Measurements from ENCODE around the gene IL27RA. TPM values are rescaled to one million over a fixed set of nuclear protein-coding genes. Genes with fewer than 3 reads are reported as not detected.
A peak's percentile ranks its signal among the peaks of the same experiment; 100 is the strongest.
"Not testable (repeated sequence)": the region's sequence is repeated elsewhere in the genome, so short reads cannot be mapped to it uniquely, and the experiment has no call there.

Gene IL27RA
- total and polyA plus RNA-seq, 2 donors = 2.0 to 4.8 TPM

DNA sequence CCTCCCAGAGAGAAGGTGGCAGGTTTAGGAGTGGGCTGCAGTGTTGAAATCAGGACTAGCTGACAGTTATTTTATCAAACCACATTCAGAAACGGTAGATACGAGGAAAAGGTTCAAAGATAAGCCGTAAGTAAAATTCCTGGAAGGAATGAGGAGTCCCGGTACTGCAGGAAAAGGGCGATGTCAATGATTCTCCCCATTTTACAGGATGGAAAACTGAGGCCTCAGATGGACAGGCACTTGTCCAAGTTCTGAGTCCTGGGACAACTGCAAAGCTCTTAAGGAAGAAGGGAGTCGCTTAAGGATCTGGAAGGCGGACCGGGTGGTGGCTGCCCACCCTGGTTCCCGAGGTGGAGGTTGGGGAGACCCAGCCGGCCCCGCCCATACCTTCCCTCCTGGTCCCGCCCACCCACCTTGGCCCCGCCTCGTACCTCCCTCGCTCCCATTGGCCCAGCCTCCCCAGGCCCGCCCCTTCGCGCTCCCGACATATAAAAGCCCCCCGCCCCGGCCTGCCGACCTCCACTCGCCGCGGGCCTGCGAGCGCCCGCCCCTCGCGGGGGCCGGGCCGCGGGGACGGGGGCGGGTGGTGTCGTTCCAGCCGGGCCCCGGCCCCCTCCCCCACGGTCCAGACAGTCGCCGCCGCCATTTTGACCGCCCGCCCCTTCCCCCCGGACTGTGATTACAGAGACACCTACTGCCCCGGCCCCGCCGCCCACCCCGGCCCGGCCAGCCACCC lies 26.0 kb upstream of the IL27RA start:
- no peaks in the 10 kb centered on the region for H3K4me1 ChIP-seq (ENCODE audit: insufficient read depth)
- DNase-seq (ENCODE audit: extremely low spot score) = peak; percentile 69
- H3K27ac ChIP-seq (ENCODE audit: low read depth) = peak overlapping the region; percentile 95
- no peaks in the 10 kb centered on the region for H3K36me3 ChIP-seq (ENCODE audit: insufficient read depth)
- 7% methylated on average over 50 of the region's 50 CpGs for WGBS
- peak overlapping the region; percentile 80 for H3K4me3 ChIP-seq (ENCODE audit: low read depth, low read length)

DNA sequence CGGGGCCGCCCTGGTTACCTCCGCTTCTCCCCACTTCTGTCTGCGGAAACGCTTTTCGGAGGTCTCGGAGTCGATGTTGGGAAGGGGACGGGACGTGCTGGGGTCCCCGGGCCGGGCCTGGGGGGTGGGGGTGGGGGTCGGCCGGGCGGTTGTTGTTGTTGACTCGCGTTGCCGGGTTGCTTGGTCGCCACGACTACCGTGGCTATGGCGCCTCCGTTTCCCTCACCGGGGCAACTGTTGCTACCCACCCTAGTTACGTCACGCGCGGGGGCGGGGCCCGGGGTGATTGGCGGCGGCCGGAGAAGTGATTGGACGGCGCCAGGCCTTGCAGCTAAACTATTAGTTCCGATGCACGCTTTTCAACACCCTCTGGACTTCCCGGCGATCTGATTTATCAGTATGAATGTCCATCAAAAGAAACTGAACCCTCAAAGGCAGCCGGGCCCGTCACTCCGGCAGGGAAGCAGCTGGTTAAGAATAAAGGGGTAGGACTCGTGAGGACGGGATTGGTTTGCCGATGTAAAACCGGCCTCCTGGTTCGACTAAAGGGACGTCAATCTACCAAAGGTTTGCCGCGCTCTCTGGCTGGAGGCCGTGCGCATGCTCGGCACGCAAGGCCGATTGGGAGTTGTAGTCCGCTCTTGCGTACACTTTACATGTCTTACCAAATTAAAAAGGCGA lies 25.3 kb upstream of the IL27RA start, which contains the start of gene RFX1:
Gene RFX1 (minus strand): TSS at position 236 of the 681 bp plus-strand sequence. CDS start 12,477 bp downstream, outside the sequence.
- Histone ChIP-seq H3K4me3 (ENCODE audit: low read depth, low read length) (peak within 1 kb of the TSS; percentile 80), H3K27ac (ENCODE audit: low read depth) (peak within 1 kb of the TSS; percentile 98), H3K4me1 (ENCODE audit: insufficient read depth) (no peaks in the 10 kb centered on the region), H3K36me3 (ENCODE audit: insufficient read depth) (no peaks in the 10 kb centered on the region)
- DNase-seq (ENCODE audit: extremely low spot score) = peak; percentile 99
- WGBS = under 1% methylated on average over 58 of the region's 58 CpGs

DNA sequence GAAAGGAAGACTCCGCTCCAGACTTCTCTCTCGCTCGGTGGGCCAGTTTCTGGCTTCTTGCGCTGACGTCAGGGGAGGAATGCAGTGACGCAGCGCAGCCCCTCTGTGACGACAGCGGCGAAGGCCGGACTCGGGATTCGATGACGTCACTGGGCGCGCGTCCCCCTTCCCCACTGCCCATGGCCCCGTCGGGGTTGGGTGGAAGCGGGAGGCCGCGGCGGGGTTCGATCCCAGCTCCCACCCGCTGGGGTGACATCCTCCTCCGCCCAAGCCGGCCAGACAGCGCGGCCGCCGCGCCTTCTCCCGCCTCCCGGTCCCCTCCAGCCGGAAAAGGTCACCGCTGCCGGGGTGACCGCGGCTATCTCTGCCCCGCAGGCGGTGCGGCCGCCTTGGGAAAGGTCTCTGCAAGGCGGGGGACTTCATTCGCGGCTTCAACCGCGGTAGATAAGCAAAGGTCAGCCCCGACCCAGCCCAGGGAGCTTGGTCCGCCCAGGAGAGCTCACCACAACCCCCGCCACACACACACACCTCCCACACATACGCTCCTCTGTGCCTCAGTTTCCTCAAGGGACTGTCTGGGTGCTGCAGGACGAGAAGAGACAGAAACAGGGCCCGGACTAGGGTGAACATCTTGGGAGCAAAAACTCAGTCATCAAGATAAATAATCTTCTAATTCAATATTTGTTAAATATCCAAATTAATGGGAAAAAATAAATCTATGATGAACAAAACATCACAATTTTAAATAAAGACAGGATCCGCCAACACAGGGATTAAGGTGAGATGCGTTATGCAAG lies 24.6 kb upstream of the IL27RA start:
- H3K4me3 ChIP-seq (ENCODE audit: low read depth, low read length) = peak overlapping the region; percentile 48
- 5% methylated on average over 56 of the region's 56 CpGs for WGBS
- H3K36me3 ChIP-seq (ENCODE audit: insufficient read depth) = no peaks in the 10 kb centered on the region
- H3K27ac ChIP-seq (ENCODE audit: low read depth) = peak overlapping the region; percentile 98
- DNase-seq (ENCODE audit: extremely low spot score) = no peak
- no peaks in the 10 kb centered on the region for H3K4me1 ChIP-seq (ENCODE audit: insufficient read depth)

DNA sequence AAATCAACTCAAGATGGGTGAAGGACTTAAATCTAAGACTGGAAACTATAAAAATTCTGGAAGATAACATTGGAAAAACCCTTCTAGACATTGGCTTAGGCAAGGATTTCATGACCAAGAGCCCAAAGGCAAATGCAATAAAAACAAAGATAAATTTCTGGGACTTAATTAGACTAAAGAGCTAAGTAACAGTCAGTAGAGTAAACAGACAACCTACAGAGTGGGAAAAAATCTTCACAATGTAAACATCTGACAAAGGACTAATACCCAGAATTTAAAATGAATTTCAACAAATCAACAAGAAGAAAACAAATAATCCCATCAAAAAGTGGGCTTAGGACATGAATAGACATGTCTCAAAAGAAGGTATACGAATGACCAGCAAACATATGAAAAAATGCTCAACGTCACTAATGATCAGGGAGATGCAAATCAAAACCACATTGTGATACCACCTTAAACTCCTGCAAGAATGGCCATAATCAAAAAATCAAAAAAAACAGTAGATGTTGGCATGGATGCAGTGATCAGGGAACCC lies 19.1 kb upstream of the IL27RA start:
- no peak overlapping the region for H3K27ac ChIP-seq (ENCODE audit: low read depth)
- DNase-seq (ENCODE audit: extremely low spot score) = no peak

DNA sequence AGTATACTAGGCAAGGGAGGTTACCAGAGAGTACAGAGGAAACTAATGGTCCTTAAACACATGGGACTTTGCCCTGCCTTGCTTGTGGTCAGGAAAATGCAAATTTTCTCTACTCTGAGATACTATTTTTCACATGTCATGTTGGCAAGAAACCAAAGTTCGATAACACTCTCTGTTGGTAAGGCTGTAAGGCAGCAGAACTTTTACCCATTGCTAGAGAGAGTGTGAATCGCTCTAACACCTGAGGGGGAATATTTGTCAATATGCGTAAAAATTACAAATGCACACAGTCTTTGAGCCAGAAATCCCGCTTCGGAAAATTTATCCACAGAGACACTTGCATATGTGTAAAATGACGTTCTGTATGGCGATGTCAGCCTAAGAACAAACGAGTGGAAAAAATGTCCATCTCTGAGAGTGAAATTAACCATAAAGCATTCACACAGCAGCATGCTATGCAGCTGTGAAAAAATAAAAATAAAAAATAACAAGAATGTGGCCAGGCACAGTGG lies 16.0 kb upstream of the IL27RA start:
- 75% methylated on average over 8 of the region's 8 CpGs for WGBS
- no peak for DNase-seq (ENCODE audit: extremely low spot score)
- Histone ChIP-seq H3K36me3 (ENCODE audit: insufficient read depth) (no peaks in the 10 kb centered on the region), H3K4me1 (ENCODE audit: insufficient read depth) (no peaks in the 10 kb centered on the region), H3K4me3 (ENCODE audit: low read depth, low read length) (no peak overlapping the region), H3K27ac (ENCODE audit: low read depth) (no peak overlapping the region)

More for the DNA sequence above, 19.1 kb upstream of the IL27RA start:
- no peaks in the 10 kb centered on the region for H3K4me1 ChIP-seq (ENCODE audit: insufficient read depth)
- no peaks in the 10 kb centered on the region for H3K36me3 ChIP-seq (ENCODE audit: insufficient read depth)
- no peak overlapping the region for H3K4me3 ChIP-seq (ENCODE audit: low read depth, low read length)
- 70% methylated on average over 2 of the region's 2 CpGs for WGBS

DNA sequence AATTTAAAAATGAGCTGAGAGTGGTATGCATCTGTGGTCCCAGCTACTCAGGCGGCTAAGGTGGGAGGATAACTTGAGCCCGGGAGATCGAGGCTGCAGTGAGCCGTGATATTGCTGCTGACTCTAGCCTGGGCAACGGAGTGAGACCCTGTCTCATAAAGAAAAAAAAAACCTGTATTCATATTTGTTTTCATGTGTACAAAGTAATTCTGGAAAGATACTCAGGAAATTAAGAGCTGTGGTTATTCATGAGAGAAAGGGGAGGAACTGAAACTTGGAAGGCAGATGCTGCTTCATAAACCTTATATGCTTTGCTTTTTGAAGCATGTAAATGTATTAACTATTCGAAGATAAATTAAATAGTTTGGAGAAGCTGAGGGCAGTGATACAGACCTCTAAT lies 12.5 kb upstream of the IL27RA start:
- 74% methylated on average over 6 of the region's 6 CpGs for WGBS

DNA sequence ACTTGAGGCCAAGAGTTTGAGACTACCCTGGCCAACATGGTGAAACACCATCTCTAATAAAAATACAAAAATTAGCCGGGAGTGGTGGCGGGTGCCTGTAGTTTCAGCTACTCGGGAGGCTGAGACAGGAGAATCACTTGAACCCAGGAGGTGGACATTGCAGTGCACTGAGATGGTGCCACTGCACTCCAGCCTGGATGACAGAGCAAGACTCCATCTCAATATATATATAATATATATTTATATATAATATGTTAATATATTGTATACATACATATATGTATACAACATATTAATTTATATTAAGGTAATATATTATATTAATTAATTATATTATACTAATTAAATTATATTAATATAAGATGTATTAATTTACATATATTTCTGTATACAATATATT lies 11.8 kb upstream of the IL27RA start:
- H3K36me3 ChIP-seq (ENCODE audit: insufficient read depth); H3K27ac ChIP-seq (ENCODE audit: low read depth); DNase-seq (ENCODE audit: extremely low spot score); H3K4me1 ChIP-seq (ENCODE audit: insufficient read depth); H3K4me3 ChIP-seq (ENCODE audit: low read depth, low read length): not testable (repeated sequence)
- 89% methylated on average over 3 of the region's 3 CpGs for WGBS

More for the DNA sequence above, 12.5 kb upstream of the IL27RA start:
- Histone ChIP-seq H3K4me3 (ENCODE audit: low read depth, low read length) (no peak overlapping the region), H3K36me3 (ENCODE audit: insufficient read depth) (no peaks in the 10 kb centered on the region), H3K27ac (ENCODE audit: low read depth) (no peak overlapping the region), H3K4me1 (ENCODE audit: insufficient read depth) (no peaks in the 10 kb centered on the region)
- DNase-seq (ENCODE audit: extremely low spot score) = no peak

DNA sequence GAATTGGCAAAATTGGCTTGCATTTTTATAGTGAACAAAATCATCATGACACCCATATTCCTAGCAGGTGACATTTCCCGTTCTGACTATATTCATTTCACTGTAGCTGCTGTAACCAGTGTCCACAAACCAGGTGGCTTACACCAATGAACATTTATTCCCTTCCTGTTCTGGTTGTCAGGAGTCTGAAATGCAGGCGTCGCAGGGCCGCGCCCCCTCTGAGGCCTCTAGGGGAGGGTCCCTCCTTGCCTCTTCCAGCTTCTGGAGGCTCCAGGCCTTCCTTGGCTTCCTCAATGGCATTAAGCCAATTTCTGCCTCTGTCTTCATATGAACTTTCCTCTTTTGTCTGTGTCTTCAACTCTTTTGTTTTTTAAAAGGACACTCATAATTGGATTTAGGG lies 10.1 kb upstream of the IL27RA start:
- Histone ChIP-seq H3K4me3 (ENCODE audit: low read depth, low read length) (no peak overlapping the region), H3K36me3 (ENCODE audit: insufficient read depth) (no peaks in the 10 kb centered on the region), H3K4me1 (ENCODE audit: insufficient read depth) (no peaks in the 10 kb centered on the region), H3K27ac (ENCODE audit: low read depth) (no peak overlapping the region)
- WGBS = 49% methylated on average over 5 of the region's 5 CpGs
- DNase-seq (ENCODE audit: extremely low spot score) = no peak

DNA sequence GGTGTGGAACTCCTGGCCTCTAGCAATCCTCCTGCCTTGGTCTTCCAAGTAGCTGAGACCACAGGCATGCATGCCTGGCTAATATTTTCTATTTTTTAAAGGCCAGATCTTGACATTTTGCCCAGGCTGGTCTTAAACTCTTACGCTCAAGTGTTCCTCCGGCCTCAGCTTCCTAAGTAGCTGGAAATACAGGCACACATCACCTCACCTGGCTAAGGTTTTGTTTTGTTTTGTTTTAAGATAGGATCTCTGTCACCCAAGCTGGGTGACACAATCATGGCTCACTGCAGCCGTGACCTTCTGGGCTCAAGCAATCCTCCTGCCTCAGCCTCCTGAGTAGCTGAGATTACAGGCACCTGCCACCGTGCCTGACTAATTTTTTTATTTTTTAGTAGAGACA lies 9.1 kb upstream of the IL27RA start:
- no peak overlapping the region for H3K27ac ChIP-seq (ENCODE audit: low read depth)
- no peaks in the 10 kb centered on the region for H3K4me1 ChIP-seq (ENCODE audit: insufficient read depth)
- DNase-seq (ENCODE audit: extremely low spot score) = no peak
- no peak overlapping the region for H3K4me3 ChIP-seq (ENCODE audit: low read depth, low read length)
- no peaks in the 10 kb centered on the region for H3K36me3 ChIP-seq (ENCODE audit: insufficient read depth)
- WGBS = 71% methylated on average over 4 of the region's 4 CpGs

DNA sequence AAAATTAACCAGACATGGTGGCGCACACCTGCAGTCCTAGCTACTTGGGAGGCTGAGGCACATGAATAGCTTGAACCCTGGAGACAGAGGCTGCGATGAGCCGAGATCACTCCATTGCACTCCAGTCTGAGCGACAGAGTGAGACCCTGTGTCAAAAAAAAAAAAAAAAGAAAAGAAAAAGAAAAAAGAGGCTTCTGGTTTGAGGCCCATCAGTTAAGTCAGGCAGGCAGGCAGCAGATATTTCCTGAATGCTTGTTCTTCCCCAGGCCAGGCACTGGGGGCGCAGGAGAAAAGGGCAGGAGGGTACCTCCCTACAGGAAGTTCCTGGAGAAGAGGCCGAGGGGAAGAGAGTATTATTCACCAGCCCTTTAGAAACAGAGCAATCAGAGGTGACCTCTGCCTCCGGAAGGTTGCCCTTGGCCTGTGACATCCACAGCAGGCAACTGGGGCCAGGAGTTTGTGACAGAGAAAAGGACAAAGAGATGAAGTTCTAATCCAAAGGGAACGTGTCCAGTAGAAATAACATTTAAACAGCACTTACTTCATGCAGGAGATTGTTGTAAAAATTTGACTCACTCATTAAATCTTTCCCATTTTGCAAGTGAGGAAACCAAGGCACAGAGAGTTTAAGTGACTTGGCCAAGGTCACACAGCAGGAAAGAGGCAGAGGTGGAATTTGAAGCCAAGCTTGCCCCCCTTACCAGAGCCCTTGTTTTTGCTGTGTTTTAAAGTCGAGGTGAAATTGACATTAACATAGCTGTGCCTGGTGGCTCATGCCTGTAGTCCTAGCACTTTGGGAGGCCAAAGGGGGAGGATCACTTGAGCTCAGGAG lies 7.9 kb upstream of the IL27RA start:
- WGBS = 57% methylated on average over 9 of the region's 9 CpGs
- DNase-seq (ENCODE audit: extremely low spot score) = no peak

DNA sequence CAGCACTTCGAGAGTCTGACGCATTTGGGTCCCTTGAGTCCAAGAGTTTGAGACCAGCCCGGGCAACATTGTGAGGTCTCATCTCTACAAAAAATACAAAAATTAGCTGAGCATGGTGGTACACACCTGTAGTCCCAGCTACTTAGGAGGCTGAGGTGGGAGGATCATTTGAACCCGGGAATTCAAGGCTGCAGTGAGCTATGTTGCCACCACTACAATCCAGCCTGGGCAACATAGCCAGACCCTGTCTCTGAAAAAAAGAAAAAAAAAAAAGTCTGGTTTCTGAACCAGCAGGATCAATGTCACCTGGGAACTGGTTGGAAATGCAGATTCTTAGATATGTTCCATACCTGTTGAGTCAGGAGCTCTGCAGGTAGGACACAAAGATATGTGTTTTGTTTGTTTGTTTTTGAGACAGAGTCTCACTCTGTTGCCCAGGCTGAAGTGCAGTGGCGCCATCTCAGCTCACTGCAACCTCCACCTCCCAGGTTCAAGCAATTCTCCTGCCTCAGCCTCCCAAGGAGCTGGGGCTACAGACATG lies 4.8 kb upstream of the IL27RA start:
- 92% methylated on average over 5 of the region's 5 CpGs for WGBS

More for the DNA sequence above, 7.9 kb upstream of the IL27RA start:
- Histone ChIP-seq H3K4me3 (ENCODE audit: low read depth, low read length) (no peak overlapping the region), H3K36me3 (ENCODE audit: insufficient read depth) (no peaks in the 10 kb centered on the region), H3K4me1 (ENCODE audit: insufficient read depth) (no peaks in the 10 kb centered on the region), H3K27ac (ENCODE audit: low read depth) (no peak overlapping the region)

DNA sequence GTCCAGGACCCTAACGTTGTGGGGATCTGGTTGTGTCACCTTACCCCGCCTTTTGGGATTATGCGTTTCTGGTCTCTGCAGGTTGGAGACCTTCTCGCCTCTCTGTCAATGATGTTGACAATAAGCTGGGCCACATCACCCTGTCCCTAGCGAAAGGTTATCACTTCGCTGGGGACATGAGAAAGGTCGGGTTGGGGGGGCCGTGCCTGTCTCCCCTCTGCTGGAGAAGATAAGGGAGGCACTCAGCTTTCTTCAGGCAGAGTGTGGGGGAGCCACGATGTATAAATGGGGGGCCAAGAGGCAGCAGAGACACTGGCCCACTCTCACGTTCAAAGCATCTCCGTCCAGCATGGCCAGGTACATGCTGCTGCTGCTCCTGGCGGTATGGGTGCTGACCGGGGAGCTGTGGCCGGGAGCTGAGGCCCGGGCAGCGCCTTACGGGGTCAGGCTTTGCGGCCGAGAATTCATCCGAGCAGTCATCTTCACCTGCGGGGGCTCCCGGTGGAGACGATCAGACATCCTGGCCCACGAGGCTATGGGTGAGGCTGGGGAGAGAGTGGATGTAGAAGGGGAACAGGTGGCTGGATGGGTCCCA lies 3.6 kb upstream of the IL27RA start, which contains the start of gene RLN3:
Gene RLN3 (plus strand): TSS at position 293 of the 595 bp plus-strand sequence. CDS start 57 bp downstream, at position 350.
- H3K4me1 ChIP-seq (ENCODE audit: insufficient read depth) = no peaks in the 10 kb centered on the region
- WGBS = 67% methylated on average over 24 of the region's 24 CpGs
- no peak within 1 kb of the TSS for H3K4me3 ChIP-seq (ENCODE audit: low read depth, low read length)
- H3K27ac ChIP-seq (ENCODE audit: low read depth) = no peak within 1 kb of the TSS
- no peak for DNase-seq (ENCODE audit: extremely low spot score)
- H3K36me3 ChIP-seq (ENCODE audit: insufficient read depth) = no peaks in the 10 kb centered on the region

More for the DNA sequence above, 4.8 kb upstream of the IL27RA start:
- not testable (repeated sequence) for H3K4me1 ChIP-seq (ENCODE audit: insufficient read depth); H3K36me3 ChIP-seq (ENCODE audit: insufficient read depth); H3K4me3 ChIP-seq (ENCODE audit: low read depth, low read length); H3K27ac ChIP-seq (ENCODE audit: low read depth); DNase-seq (ENCODE audit: extremely low spot score)

Measured in urinary bladder (tissue), 4 donors.